Forelimb muscle (tissue), 1 donor: ENCODE measurements around the gene STAMBPL1. TPM values are rescaled to one million over a fixed set of nuclear protein-coding genes. Genes with fewer than 3 reads are reported as not detected.
"Not testable (repeated sequence)": the region's sequence is repeated elsewhere in the genome, so short reads cannot be mapped to it uniquely, and the experiment has no call there.

ENCODE experiments used
- DNase-seq: peaks from one replicate; pipeline ENCODE4 v3.0.0-alpha.2; 2013; ENCODE audit warnings: low read depth
- polyA plus RNA-seq: library from polyadenylated mRNA; unstranded; fragments of 120-200 nt; gene quantifications from one replicate; pipeline ENCODE4 v1.2.1, GENCODE V29; 2013; ENCODE audit not compliant: insufficient read length

STAMBPL1 gene
- polyA plus RNA-seq, 1 donor, result 6.5 TPM

- no peak for DNase-seq
These were observed 22.2 kb upstream of the STAMBPL1 start for GRCh38 chr10:88857831-88858230.

GRCh38 chr10:88858491-88858890 is 21.6 kb upstream of the STAMBPL1 start:
- DNase-seq, result no peak

GRCh38 chr10:88861036-88861435 is 19.0 kb upstream of the STAMBPL1 start:
- DNase-seq, result no peak

- DNase-seq, result no peak
These were observed 14.7 kb upstream of the STAMBPL1 start for GRCh38 chr10:88865281-88865876.

- DNase-seq, result no peak
These were observed 13.6 kb upstream of the STAMBPL1 start for GRCh38 chr10:88866454-88866853.

GRCh38 chr10:88870089-88870488 is 10.0 kb upstream of the STAMBPL1 start:
- DNase-seq, result no peak

- no peak for DNase-seq
These were observed 6.3 kb upstream of the STAMBPL1 start for GRCh38 chr10:88873757-88874156.

GRCh38 chr10:88874281-88874680 is 5.8 kb upstream of the STAMBPL1 start:
- DNase-seq, result no peak

- no peak for DNase-seq
These were observed 5.0 kb upstream of the STAMBPL1 start for GRCh38 chr10:88875081-88875480.

GRCh38 chr10:88877298-88877697 is 2.7 kb upstream of the STAMBPL1 start:
- DNase-seq, result no peak

GRCh38 chr10:88880282-88881076 is 434 bp downstream of the STAMBPL1 start:
- no peak for DNase-seq

GRCh38 chr10:88881320-88881719 is 1.3 kb downstream of the STAMBPL1 start:
- no peak for DNase-seq

- no peak for DNase-seq
These were observed 2.0 kb downstream of the STAMBPL1 start for GRCh38 chr10:88881922-88882645.

- DNase-seq, result not testable (repeated sequence)
These were observed 2.8 kb downstream of the STAMBPL1 start for GRCh38 chr10:88882646-88883447.

GRCh38 chr10:88883448-88883809 is 3.4 kb downstream of the STAMBPL1 start:
- DNase-seq, result no peak

- DNase-seq, result no peak
These were observed 6.5 kb downstream of the STAMBPL1 start for GRCh38 chr10:88886557-88886956.

- no peak for DNase-seq
These were observed 8.9 kb downstream of the STAMBPL1 start for GRCh38 chr10:88888810-88889445.

- no peak for DNase-seq
These were observed 9.7 kb downstream of the STAMBPL1 start for GRCh38 chr10:88889559-88890337.

GRCh38 chr10:88890681-88891381 is 10.8 kb downstream of the STAMBPL1 start:
- no peak for DNase-seq
